Measurements from ENCODE around the gene MAP2K5.

The MAP2K5 gene

DNA sequence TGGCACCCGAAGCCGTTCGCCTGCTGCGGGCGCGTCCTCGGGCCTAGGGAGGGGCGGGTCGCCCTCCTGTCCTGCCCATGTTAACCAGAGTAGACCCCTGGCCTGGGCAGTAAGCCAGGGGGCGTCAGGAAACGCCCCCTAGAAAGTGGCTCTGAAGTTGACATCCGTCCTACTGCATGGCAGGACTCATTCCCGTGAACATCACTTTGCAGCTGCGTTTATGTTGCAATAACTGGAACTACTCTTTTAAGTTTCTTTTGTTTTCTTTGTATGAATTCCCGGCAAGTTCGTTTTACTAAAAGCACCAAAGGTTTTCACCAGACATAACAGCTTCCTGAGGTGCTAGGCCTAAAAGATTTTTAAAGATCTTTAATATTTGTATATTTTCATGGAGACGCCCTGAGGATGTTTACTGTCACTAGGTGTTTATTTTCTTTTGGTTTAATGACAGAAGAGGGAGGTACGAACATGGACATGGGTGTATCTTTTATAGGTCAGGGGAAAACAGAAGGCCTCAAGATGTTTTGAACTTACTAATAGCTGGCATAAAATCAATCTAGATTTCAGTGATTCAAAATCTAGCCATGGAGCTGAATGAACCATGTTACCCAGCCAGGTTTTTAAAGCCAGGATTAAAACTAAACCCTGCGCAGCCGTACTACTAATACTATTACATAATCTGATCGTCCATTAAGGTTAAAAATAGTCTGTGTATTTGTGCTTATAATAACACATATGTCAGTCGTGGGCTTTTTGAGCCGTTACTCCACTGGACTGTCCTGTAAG, 20.5 kb upstream of the MAP2K5 start:
- peak overlapping the region; percentile 83 for H3K27ac ChIP-seq (ENCODE audit: insufficient read depth, low read length, poor library complexity, severe bottlenecking)
- H3K4me3 ChIP-seq (ENCODE audit: insufficient read depth, low read depth, low read length, poor library complexity, severe bottlenecking): peak overlapping the region; percentile 56
- DNase-seq: no peak
- H3K36me3 ChIP-seq (ENCODE audit: control insufficient read depth, insufficient read depth, low read length): no peaks in the 10 kb centered on the region
- H3K9me3 ChIP-seq (ENCODE audit: control insufficient read depth, low read length): no peaks in the 10 kb centered on the region
- H3K4me1 ChIP-seq (ENCODE audit: control insufficient read depth, insufficient read depth, low read length, poor library complexity, severe bottlenecking): peaks cover 4% of the 10 kb centered on the region
- no peaks in the 10 kb centered on the region for H3K27me3 ChIP-seq (replicated peaks; ENCODE audit: control insufficient read depth, insufficient read depth, low read length, poor library complexity, severe bottlenecking)

DNA sequence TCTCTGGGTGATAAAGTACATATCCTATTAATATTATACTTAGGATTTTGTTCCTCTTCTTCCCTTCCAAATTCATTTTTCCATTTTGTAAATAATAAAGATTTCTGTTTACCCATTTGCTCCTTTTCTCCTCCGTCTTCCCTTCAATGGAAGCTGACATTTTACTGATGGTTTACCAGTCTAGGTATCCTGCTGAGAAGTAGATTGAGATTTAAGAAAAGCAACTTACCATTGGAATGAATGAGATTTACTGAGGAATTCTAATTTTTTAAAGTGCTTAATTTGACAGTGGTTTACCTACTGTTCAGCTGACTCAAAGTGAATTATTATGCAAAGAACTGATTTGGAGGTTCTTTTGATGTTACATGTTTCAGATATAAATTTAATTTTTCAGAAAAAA, 19.2 kb upstream of the MAP2K5 start:
- DNase-seq: no peak
- H3K27ac ChIP-seq (ENCODE audit: insufficient read depth, low read length, poor library complexity, severe bottlenecking): no peak overlapping the region
- H3K4me3 ChIP-seq (ENCODE audit: insufficient read depth, low read depth, low read length, poor library complexity, severe bottlenecking): no peak overlapping the region
- no peaks in the 10 kb centered on the region for H3K36me3 ChIP-seq (ENCODE audit: control insufficient read depth, insufficient read depth, low read length)
- no peaks in the 10 kb centered on the region for H3K9me3 ChIP-seq (ENCODE audit: control insufficient read depth, low read length)
- H3K4me1 ChIP-seq (ENCODE audit: control insufficient read depth, insufficient read depth, low read length, poor library complexity, severe bottlenecking): peaks cover 4% of the 10 kb centered on the region
- no peaks in the 10 kb centered on the region for H3K27me3 ChIP-seq (replicated peaks; ENCODE audit: control insufficient read depth, insufficient read depth, low read length, poor library complexity, severe bottlenecking)

DNA sequence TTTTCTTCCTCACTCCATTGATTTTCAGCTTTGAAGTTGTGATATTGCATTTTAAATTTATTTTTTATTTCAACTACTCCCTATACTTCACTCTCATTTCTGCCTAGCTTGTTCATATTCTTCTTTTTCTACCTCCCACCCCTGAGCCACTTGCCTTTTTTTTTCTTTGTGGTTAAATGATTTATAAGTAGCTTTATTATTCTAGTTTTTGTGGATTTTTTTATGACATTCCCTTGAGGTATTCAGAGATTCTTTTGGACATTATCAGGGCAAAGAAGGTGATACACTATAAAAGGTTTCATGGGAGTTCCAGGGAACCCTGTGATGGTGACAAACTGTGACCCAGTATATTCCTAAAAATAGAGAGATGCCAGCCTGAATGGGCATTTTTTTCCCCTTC, 18.3 kb upstream of the MAP2K5 start:
- H3K9me3 ChIP-seq (ENCODE audit: control insufficient read depth, low read length): no peaks in the 10 kb centered on the region
- no peaks in the 10 kb centered on the region for H3K36me3 ChIP-seq (ENCODE audit: control insufficient read depth, insufficient read depth, low read length)
- no peak overlapping the region for H3K27ac ChIP-seq (ENCODE audit: insufficient read depth, low read length, poor library complexity, severe bottlenecking)
- no peak for DNase-seq
- peaks cover 4% of the 10 kb centered on the region for H3K4me1 ChIP-seq (ENCODE audit: control insufficient read depth, insufficient read depth, low read length, poor library complexity, severe bottlenecking)
- H3K27me3 ChIP-seq (replicated peaks; ENCODE audit: control insufficient read depth, insufficient read depth, low read length, poor library complexity, severe bottlenecking): no peaks in the 10 kb centered on the region
- H3K4me3 ChIP-seq (ENCODE audit: insufficient read depth, low read depth, low read length, poor library complexity, severe bottlenecking): no peak overlapping the region

DNA sequence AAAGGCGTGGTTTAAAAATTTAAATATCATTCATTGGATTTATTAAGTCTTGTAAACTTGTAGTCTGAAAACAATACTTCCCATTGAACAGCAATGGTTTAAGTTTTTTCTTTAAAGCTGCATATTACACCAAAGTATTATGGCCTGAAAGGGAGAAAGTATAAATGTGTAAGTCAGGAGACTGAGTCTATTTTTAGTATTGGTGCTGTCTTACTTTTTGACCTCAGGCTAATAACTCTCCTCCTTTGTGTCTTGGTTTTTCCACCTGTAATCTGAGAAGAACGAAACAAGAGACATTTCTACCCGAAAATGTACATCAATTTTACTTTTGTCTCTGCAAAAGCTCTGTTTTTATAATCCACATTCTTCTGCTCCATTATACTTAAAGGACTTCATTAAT, 14.0 kb upstream of the MAP2K5 start:
- Histone ChIP-seq H3K4me1 (ENCODE audit: control insufficient read depth, insufficient read depth, low read length, poor library complexity, severe bottlenecking) (no peaks in the 10 kb centered on the region), H3K27ac (ENCODE audit: insufficient read depth, low read length, poor library complexity, severe bottlenecking) (no peak overlapping the region), H3K9me3 (ENCODE audit: control insufficient read depth, low read length) (no peaks in the 10 kb centered on the region), H3K27me3 (replicated peaks; ENCODE audit: control insufficient read depth, insufficient read depth, low read length, poor library complexity, severe bottlenecking) (no peaks in the 10 kb centered on the region), H3K4me3 (ENCODE audit: insufficient read depth, low read depth, low read length, poor library complexity, severe bottlenecking) (no peak overlapping the region), H3K36me3 (ENCODE audit: control insufficient read depth, insufficient read depth, low read length) (no peaks in the 10 kb centered on the region)
- no peak for DNase-seq

DNA sequence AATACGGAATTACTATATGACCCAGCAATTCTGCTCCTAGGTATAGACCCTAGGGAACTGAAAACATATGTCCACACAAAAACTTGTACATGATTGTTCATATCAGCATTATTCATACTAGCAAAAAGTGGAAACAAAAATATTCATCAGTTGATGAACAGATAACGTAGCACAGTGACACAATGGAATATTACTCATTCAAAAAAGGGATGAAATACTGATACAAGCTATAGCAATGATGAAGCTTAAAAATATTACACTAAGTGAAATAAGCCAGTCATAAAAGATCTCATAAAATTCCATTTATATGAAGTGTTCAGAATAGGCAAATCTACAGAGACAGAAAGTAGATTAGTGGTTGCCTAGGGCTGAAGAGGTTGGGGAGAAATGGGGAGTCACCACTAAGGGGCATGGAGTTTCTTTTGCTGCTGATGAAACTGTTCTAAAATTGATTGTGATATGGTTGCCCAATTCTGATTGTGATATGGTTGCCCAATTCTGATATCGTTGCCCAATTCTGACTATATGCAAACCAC, 11.1 kb upstream of the MAP2K5 start:
- no peak overlapping the region for H3K4me3 ChIP-seq (ENCODE audit: insufficient read depth, low read depth, low read length, poor library complexity, severe bottlenecking)
- H3K36me3 ChIP-seq (ENCODE audit: control insufficient read depth, insufficient read depth, low read length): no peaks in the 10 kb centered on the region
- no peaks in the 10 kb centered on the region for H3K27me3 ChIP-seq (replicated peaks; ENCODE audit: control insufficient read depth, insufficient read depth, low read length, poor library complexity, severe bottlenecking)
- H3K4me1 ChIP-seq (ENCODE audit: control insufficient read depth, insufficient read depth, low read length, poor library complexity, severe bottlenecking): no peaks in the 10 kb centered on the region
- H3K27ac ChIP-seq (ENCODE audit: insufficient read depth, low read length, poor library complexity, severe bottlenecking): no peak overlapping the region
- DNase-seq: no peak
- no peaks in the 10 kb centered on the region for H3K9me3 ChIP-seq (ENCODE audit: control insufficient read depth, low read length)

DNA sequence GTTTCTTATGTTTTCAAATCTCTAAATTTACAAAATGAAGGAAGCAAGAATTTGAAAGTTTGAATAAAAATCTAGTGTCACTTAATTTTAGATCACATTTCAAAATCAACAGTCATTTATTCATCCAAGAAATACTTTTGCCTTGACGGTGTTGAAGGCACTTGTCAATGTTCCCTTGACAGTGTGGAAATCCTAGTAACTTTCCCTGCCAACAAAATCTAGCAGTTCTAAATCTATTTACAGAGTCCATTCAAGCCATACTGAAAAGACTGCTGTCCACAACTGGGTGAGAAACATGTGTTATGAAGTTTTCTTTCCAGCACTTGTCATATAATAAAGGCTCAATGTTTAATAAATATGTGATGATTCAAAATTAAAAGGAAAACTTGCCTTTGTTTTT, 8.6 kb upstream of the MAP2K5 start:
- Histone ChIP-seq H3K4me3 (ENCODE audit: insufficient read depth, low read depth, low read length, poor library complexity, severe bottlenecking) (no peak overlapping the region), H3K27ac (ENCODE audit: insufficient read depth, low read length, poor library complexity, severe bottlenecking) (no peak overlapping the region), H3K36me3 (ENCODE audit: control insufficient read depth, insufficient read depth, low read length) (no peaks in the 10 kb centered on the region), H3K27me3 (replicated peaks; ENCODE audit: control insufficient read depth, insufficient read depth, low read length, poor library complexity, severe bottlenecking) (no peaks in the 10 kb centered on the region), H3K4me1 (ENCODE audit: control insufficient read depth, insufficient read depth, low read length, poor library complexity, severe bottlenecking) (no peaks in the 10 kb centered on the region), H3K9me3 (ENCODE audit: control insufficient read depth, low read length) (no peaks in the 10 kb centered on the region)
- no peak for DNase-seq

DNA sequence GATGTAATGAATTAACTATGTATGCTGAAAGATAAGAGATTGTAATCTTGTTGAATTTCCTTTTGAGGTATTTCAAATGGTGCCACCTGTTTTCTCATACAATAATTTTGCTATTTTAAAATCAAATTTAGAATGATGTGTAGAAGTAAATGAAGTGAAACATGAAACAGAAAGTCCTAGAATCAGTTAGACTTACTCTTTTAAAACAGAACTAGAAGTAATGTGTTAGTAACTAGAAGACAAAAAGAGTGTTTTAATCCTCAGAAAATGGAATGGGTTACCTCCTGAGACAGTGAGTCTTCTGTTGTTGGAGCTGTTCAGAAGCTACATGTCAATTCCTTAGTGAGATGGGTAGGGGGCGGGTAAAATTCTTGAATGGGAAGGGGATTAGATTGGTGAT, 8.1 kb upstream of the MAP2K5 start:
- no peak for DNase-seq
- H3K27me3 ChIP-seq (replicated peaks; ENCODE audit: control insufficient read depth, insufficient read depth, low read length, poor library complexity, severe bottlenecking): no peaks in the 10 kb centered on the region
- no peaks in the 10 kb centered on the region for H3K4me1 ChIP-seq (ENCODE audit: control insufficient read depth, insufficient read depth, low read length, poor library complexity, severe bottlenecking)
- no peaks in the 10 kb centered on the region for H3K36me3 ChIP-seq (ENCODE audit: control insufficient read depth, insufficient read depth, low read length)
- no peak overlapping the region for H3K4me3 ChIP-seq (ENCODE audit: insufficient read depth, low read depth, low read length, poor library complexity, severe bottlenecking)
- H3K9me3 ChIP-seq (ENCODE audit: control insufficient read depth, low read length): no peaks in the 10 kb centered on the region
- no peak overlapping the region for H3K27ac ChIP-seq (ENCODE audit: insufficient read depth, low read length, poor library complexity, severe bottlenecking)

DNA sequence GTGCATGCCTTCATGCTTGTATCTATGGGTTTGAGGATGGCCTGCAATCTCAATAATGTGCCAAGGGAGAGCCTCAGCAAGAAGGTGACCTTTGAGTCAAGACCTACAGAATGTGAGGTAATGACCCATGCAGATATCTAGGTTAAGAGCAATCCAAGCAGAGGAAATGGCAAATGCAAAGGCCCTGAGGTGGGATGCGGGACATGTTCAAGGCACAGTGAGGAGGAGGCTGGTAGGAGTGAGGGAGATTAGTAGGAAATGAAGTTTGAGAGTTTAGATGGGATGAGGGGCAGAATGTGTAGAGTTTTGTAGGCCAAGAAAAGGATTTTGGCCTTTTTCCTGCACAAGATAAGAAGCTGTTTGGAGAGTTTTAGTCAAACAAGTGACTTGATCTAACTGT, 4.7 kb upstream of the MAP2K5 start:
- Histone ChIP-seq H3K36me3 (ENCODE audit: control insufficient read depth, insufficient read depth, low read length) (no peaks in the 10 kb centered on the region), H3K4me1 (ENCODE audit: control insufficient read depth, insufficient read depth, low read length, poor library complexity, severe bottlenecking) (no peaks in the 10 kb centered on the region), H3K27ac (ENCODE audit: insufficient read depth, low read length, poor library complexity, severe bottlenecking) (no peak overlapping the region), H3K4me3 (ENCODE audit: insufficient read depth, low read depth, low read length, poor library complexity, severe bottlenecking) (no peak overlapping the region), H3K27me3 (replicated peaks; ENCODE audit: control insufficient read depth, insufficient read depth, low read length, poor library complexity, severe bottlenecking) (no peaks in the 10 kb centered on the region), H3K9me3 (ENCODE audit: control insufficient read depth, low read length) (no peaks in the 10 kb centered on the region)
- no peak for DNase-seq

DNA sequence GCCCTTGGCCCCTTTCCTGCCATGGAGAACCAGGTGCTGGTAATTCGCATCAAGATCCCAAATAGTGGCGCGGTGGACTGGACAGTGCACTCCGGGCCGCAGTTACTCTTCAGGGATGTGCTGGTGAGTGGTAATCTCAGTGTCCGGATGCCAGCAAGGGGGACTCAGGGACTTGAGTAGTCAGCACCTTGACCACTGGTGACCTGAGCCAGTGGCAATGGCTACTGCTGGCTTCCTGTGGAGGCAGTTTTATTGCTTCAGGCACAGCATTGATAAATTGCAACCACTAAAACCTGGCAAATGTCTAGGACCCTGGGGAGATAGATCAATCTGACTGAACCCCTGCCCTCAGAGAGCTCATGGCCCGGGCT, 830 bp downstream of the MAP2K5 start:
- no peaks in the 10 kb centered on the region for H3K36me3 ChIP-seq (ENCODE audit: control insufficient read depth, insufficient read depth, low read length)
- peak overlapping the region; percentile 78 for H3K27ac ChIP-seq (ENCODE audit: insufficient read depth, low read length, poor library complexity, severe bottlenecking)
- no peak for DNase-seq
- no peaks in the 10 kb centered on the region for H3K27me3 ChIP-seq (replicated peaks; ENCODE audit: control insufficient read depth, insufficient read depth, low read length, poor library complexity, severe bottlenecking)
- H3K4me1 ChIP-seq (ENCODE audit: control insufficient read depth, insufficient read depth, low read length, poor library complexity, severe bottlenecking): peaks cover 8% of the 10 kb centered on the region
- no peaks in the 10 kb centered on the region for H3K9me3 ChIP-seq (ENCODE audit: control insufficient read depth, low read length)
- H3K4me3 ChIP-seq (ENCODE audit: insufficient read depth, low read depth, low read length, poor library complexity, severe bottlenecking): peak overlapping the region; percentile 95

DNA sequence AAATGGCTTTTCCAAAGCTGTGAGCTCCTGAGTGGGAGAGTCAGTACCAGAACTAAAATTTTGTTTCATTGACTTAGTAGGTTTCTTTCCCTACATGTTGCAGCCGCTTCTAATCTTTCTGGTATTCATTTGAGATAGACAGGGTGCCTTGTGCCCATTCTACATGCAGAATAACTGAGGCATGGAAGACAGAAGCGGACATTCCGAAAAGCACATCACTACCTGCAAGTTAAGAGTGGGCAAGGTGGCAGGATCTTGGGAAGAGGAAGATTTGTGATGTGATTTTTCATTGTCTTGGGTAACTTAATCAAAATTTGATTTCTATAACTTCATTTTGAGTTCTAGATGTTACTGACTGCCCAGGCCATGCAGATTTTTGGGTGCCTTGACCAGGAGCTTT, 2.0 kb downstream of the MAP2K5 start:
- Histone ChIP-seq H3K27ac (ENCODE audit: insufficient read depth, low read length, poor library complexity, severe bottlenecking) (no peak overlapping the region), H3K27me3 (replicated peaks; ENCODE audit: control insufficient read depth, insufficient read depth, low read length, poor library complexity, severe bottlenecking) (no peaks in the 10 kb centered on the region), H3K9me3 (ENCODE audit: control insufficient read depth, low read length) (no peaks in the 10 kb centered on the region), H3K4me1 (ENCODE audit: control insufficient read depth, insufficient read depth, low read length, poor library complexity, severe bottlenecking) (peaks cover 8% of the 10 kb centered on the region), H3K36me3 (ENCODE audit: control insufficient read depth, insufficient read depth, low read length) (no peaks in the 10 kb centered on the region), H3K4me3 (ENCODE audit: insufficient read depth, low read depth, low read length, poor library complexity, severe bottlenecking) (no peak overlapping the region)
- no peak for DNase-seq
